DMS153 treated with DMSO at 0.1 percent for 48 hours (cell line): ENCODE data around the gene IGBP1.
"Not testable (repeated sequence)": the region's sequence is repeated elsewhere in the genome, so short reads cannot be mapped to it uniquely, and the experiment has no call there.

ENCODE experiments used
- DNase-seq: peaks from one replicate; lab custom pipeline; 2025; ENCODE audit not compliant: unreplicated experiment; lab: John Stamatoyannopoulos, UW

The IGBP1 gene

GRCh38 chrX:70166601-70167590 is 33.6 kb downstream of the IGBP1 start:
- DNase-seq: no peak

GRCh38 chrX:70168238-70169188 is 35.3 kb downstream of the IGBP1 start:
- no peak for DNase-seq

- DNase-seq: no peak
Observed at GRCh38 chrX:70169281-70169680, 36.0 kb downstream of the IGBP1 start.

- DNase-seq: no peak
Observed at GRCh38 chrX:70171624-70172023, 38.4 kb downstream of the IGBP1 start.

- no peak for DNase-seq
Observed at GRCh38 chrX:70172221-70172620, 39.0 kb downstream of the IGBP1 start.

- DNase-seq: no peak
Observed at GRCh38 chrX:70172964-70173363, 39.7 kb downstream of the IGBP1 start.

GRCh38 chrX:70174754-70175153 is 41.5 kb downstream of the IGBP1 start:
- DNase-seq: no peak

GRCh38 chrX:70175338-70175737 is 42.1 kb downstream of the IGBP1 start:
- no peak for DNase-seq

GRCh38 chrX:70176938-70177533 is 43.8 kb downstream of the IGBP1 start, which contains the start of gene DGAT2L6:
DGAT2L6 (plus strand) TSS chrX:70177483; CDS start chrX:70177583, 100 bp downstream.
- DNase-seq: peak; percentile 44

GRCh38 chrX:70183091-70183490 is 49.8 kb downstream of the IGBP1 start:
- no peak for DNase-seq

GRCh38 chrX:70190225-70190624 is 57.0 kb downstream of the IGBP1 start:
- no peak for DNase-seq

GRCh38 chrX:70196961-70197720 is 63.9 kb downstream of the IGBP1 start:
- no peak for DNase-seq

- DNase-seq: no peak
Observed at GRCh38 chrX:70201732-70202131, 68.5 kb downstream of the IGBP1 start.

GRCh38 chrX:70208479-70208878 is 75.2 kb downstream of the IGBP1 start:
- DNase-seq: no peak

- not testable (repeated sequence) for DNase-seq
Observed at GRCh38 chrX:70209570-70209969, 76.3 kb downstream of the IGBP1 start.
